Endothelial cell of umbilical vein (primary cell): ENCODE measurements around the gene SLC12A8. TPM values are rescaled to one million over a fixed set of nuclear protein-coding genes. Genes with fewer than 3 reads are reported as not detected.

Source experiments
- BruUV-seq: library from RNA; stranded (reverse); fragments of 400-500 nt; replicated peaks from 2 replicates; lab custom pipeline; 2021; lab: Mats Ljungman, UMichigan
- CTCF ChIA-PET: fragments of 300-600, 350-600 bp; sonication (Branson Sonifier 250); formaldehyde crosslinking; loops from one replicate; lab custom pipeline; 2021; ENCODE audit warnings: antibody characterized with exemption, inconsistent platforms; lab: Charles Lee
- POLR2A ChIA-PET: fragments of 300-600, 350-600 bp; sonication (Branson Sonifier 250); formaldehyde crosslinking; loops from one replicate; lab custom pipeline; 2021; ENCODE audit warnings: antibody characterized with exemption, inconsistent platforms; lab: Charles Lee
- DNase-seq: peaks from one replicate; pipeline ENCODE4 v3.0.0-alpha.2; 2011; ENCODE audit warnings: low read depth, low spot score
- FAIRE-seq: peaks from 2 replicates; lab custom pipeline; 2011; peaks lifted over from hg19 to GRCh38; lab: Jason Lieb, UNC
- H2AFZ ChIP-seq: 2 replicates; pipeline ENCODE4 v1.6.0; 2012; ENCODE audit warnings: low read depth, low read length, control low read depth, inconsistent platforms
- H3K27ac ChIP-seq: 2 replicates; pipeline ENCODE4 v1.5.1; 2011; ENCODE audit warnings: low read depth, mild to moderate bottlenecking, control low read depth, low read length, moderate library complexity; ENCODE audit not compliant: insufficient read depth
- H3K27me3 ChIP-seq, 2 experiments: 2 replicates each; pipeline versions ENCODE4 v1.6.0 to v1.6.1; 2011; ENCODE audit warnings: low read length in 2 of 2, mixed read lengths in 1 of 2; ENCODE audit not compliant: control insufficient read depth in 2 of 2, insufficient read depth in 2 of 2
- H3K36me3 ChIP-seq, 2 experiments: 2 replicates in 1 of 2; 3 replicates in 1 of 2; pipeline ENCODE4 v1.5.1; 2011; ENCODE audit warnings: low read length in 2 of 2, mild to moderate bottlenecking in 1 of 2, moderate library complexity in 1 of 2; ENCODE audit not compliant: control insufficient read depth in 2 of 2, insufficient read depth in 2 of 2; ENCODE audit errors: extremely low read depth in 1 of 2
- H3K4me1 ChIP-seq: 3 replicates; pipeline ENCODE4 v1.5.1; 2011; ENCODE audit warnings: mild to moderate bottlenecking, low read length; ENCODE audit not compliant: control insufficient read depth, insufficient read depth; ENCODE audit errors: extremely low read depth
- H3K4me2 ChIP-seq: 2 replicates; pipeline ENCODE4 v1.6.1; 2011; ENCODE audit warnings: low read length, control low read depth, mixed read lengths; ENCODE audit not compliant: insufficient read depth
- H3K4me3 ChIP-seq, 3 experiments: fragments of 200-600 bp in 1 of 3; sonication (generic), shearing (Covaris generic) in 1 of 3; replicated peaks in 1 of 3; 2 replicates each; pipeline ENCODE4 v1.5.1; 2011 to 2016; ENCODE audit warnings: control low read depth in 3 of 3, low read length in 3 of 3, mild to moderate bottlenecking in 2 of 3, inconsistent platforms in 1 of 3, low read depth in 1 of 3, moderate library complexity in 1 of 3; ENCODE audit not compliant: insufficient read depth in 1 of 3
- H3K79me2 ChIP-seq: 2 replicates; pipeline ENCODE4 v1.6.0; 2012; ENCODE audit warnings: low read length, inconsistent platforms; ENCODE audit not compliant: control insufficient read depth, insufficient read depth
- H3K9ac ChIP-seq: replicated peaks from 2 replicates; pipeline ENCODE3; 2011; ENCODE audit warnings: low read length, control low read depth; ENCODE audit not compliant: insufficient read depth; ENCODE audit errors: extremely low read depth
- H3K9me1 ChIP-seq: replicated peaks from 3 replicates; pipeline ENCODE4 v1.6.0; 2011; ENCODE audit warnings: mild to moderate bottlenecking, low read length; ENCODE audit not compliant: control insufficient read depth, insufficient read depth; ENCODE audit errors: extremely low read depth
- H3K9me3 ChIP-seq: replicated peaks from 2 replicates; pipeline ENCODE4 v1.5.1; 2012; ENCODE audit warnings: low read length, inconsistent platforms; ENCODE audit not compliant: control insufficient read depth, insufficient read depth
- H4K20me1 ChIP-seq: replicated peaks from 2 replicates; pipeline ENCODE3; 2011; ENCODE audit warnings: mild to moderate bottlenecking, low read length; ENCODE audit not compliant: control insufficient read depth, insufficient read depth; ENCODE audit errors: extremely low read depth
- CTCF ChIP-seq, 2 donors: IDR thresholded peaks; 1 replicate in 1 of 2; 2 replicates in 1 of 2; pipeline ENCODE4 v1.5.1; 2011; ENCODE audit warnings: low read length in 2 of 2, mild to moderate bottlenecking in 2 of 2, moderate library complexity in 2 of 2, control low read depth in 1 of 2, inconsistent platforms in 1 of 2, low read depth in 1 of 2; ENCODE audit not compliant: insufficient read depth in 1 of 2; ENCODE audit errors: extremely low read depth in 1 of 2
- EZH2 ChIP-seq: IDR thresholded peaks from 2 replicates; pipeline ENCODE4 v1.6.1; 2012; ENCODE audit warnings: borderline replicate concordance, low read depth, mild to moderate bottlenecking, moderate library complexity, low read length, inconsistent platforms; ENCODE audit not compliant: severe bottlenecking
- FOS ChIP-seq: IDR thresholded peaks from 2 replicates; pipeline ENCODE4 v1.6.1; 2011; ENCODE audit warnings: mild to moderate bottlenecking, low read length, moderate library complexity, borderline replicate concordance; ENCODE audit not compliant: insufficient read depth
- GATA2 ChIP-seq: IDR thresholded peaks from 2 replicates; pipeline ENCODE4 v1.7.0; 2011; ENCODE audit warnings: low read depth, mild to moderate bottlenecking, moderate library complexity, mixed read lengths, low read length; ENCODE audit not compliant: insufficient read length, insufficient read depth
- JUN ChIP-seq: IDR thresholded peaks from 2 replicates; pipeline ENCODE4 v1.6.1; 2011; ENCODE audit warnings: borderline replicate concordance, low read depth; ENCODE audit not compliant: insufficient read length, insufficient read depth
- MAX ChIP-seq: IDR thresholded peaks from 2 replicates; pipeline ENCODE4 v1.6.1; 2011; ENCODE audit not compliant: insufficient read depth, insufficient read length
- MYC ChIP-seq: IDR thresholded peaks from one replicate; pipeline ENCODE4 v1.6.1; 2011; ENCODE audit warnings: mild to moderate bottlenecking, low read depth, low read length
- POLR2A ChIP-seq: IDR thresholded peaks from 2 replicates; pipeline ENCODE4 v1.6.1; 2012; ENCODE audit warnings: low read depth, mild to moderate bottlenecking, control low read depth, low read length
- POLR2AphosphoS5 ChIP-seq: IDR thresholded peaks from 2 replicates; pipeline ENCODE4 v1.6.1; 2012; ENCODE audit warnings: low read depth, mild to moderate bottlenecking, control low read depth, low read length, moderate library complexity; ENCODE audit not compliant: insufficient read depth
- dilution Hi-C: fragments of 300-500 bp; cut with MboI; formaldehyde crosslinking; loops from one replicate; pipeline ENCODE4 v1.15.0; 2019; ENCODE audit warnings: low sequenced_read_pairs; ENCODE audit not compliant: extremely low pct_ligation_motif_present
- intact Hi-C: fragments of 100-400 bp; cut with micrococcal nuclease; formaldehyde crosslinking; loops from one replicate; pipeline ENCODE4 v1.10.0; 2022
- polyA plus RNA-seq, 4 experiments: library from polyadenylated mRNA; depleted of rRNA in 3 of 4; stranded (reverse) in 3 of 4; unstranded in 1 of 4; fragments of >200 nt; gene quantifications; 2 replicates each; pipeline versions ENCODE4 v1.2.1 to v1.2.3, GENCODE V29; 2011 to 2012; ENCODE audit warnings: missing spikeins in 1 of 4
- total RNA-seq: library from RNA; stranded (reverse); gene quantifications from 2 replicates; pipeline ENCODE4 v1.2.3, GENCODE V29; 2021

Gene SLC12A8
- total and polyA plus RNA-seq, 2 donors (not counting 3 experiments of a cell fraction or from before 2014, with no cell fraction given) = 0.86 to 0.90 TPM

- no peak for TF ChIP-seq MAX
- no peak for TF ChIP-seq POLR2A
- no peak for TF ChIP-seq FOS
- no peak for TF ChIP-seq MYC
- TF ChIP-seq CTCF (IDR thresholded peaks at IDR 0.05; ENCODE audit: extremely low read depth in 1 of 2, insufficient read depth in 1 of 2, low read depth in 1 of 2, low read length in 2 of 2) = no peak
- TF ChIP-seq POLR2AphosphoS5 = no peak
- no peak for TF ChIP-seq EZH2
- TF ChIP-seq JUN = no peak
- TF ChIP-seq GATA2 = no peak
- no peaks in the 10 kb centered on the region for H3K36me3 ChIP-seq
- intact Hi-C loops (no loop called here), dilution Hi-C loops (no loop called here)
- H3K27me3 ChIP-seq = no peaks in the 10 kb centered on the region
- H3K4me2 ChIP-seq = no peak overlapping the region
- no peak overlapping the region for H2AFZ ChIP-seq
- CTCF ChIA-PET = interaction anchor here (0.8 to 2.5 kb wide), 3 partner anchors 9 to 246 kb away, joined by 4 to 9 read pairs (median 5); no protein-coding TSS in a partner anchor
- H3K9me1 ChIP-seq = no peaks in the 10 kb centered on the region
- FAIRE-seq (no peak), DNase-seq (no peak)
- H3K27ac ChIP-seq = no peak overlapping the region
- POLR2A ChIA-PET = no interaction called here
- no peaks in the 10 kb centered on the region for H4K20me1 ChIP-seq
- H3K4me3 ChIP-seq = no peak overlapping the region
- H3K4me1 ChIP-seq = no peaks in the 10 kb centered on the region
- H3K9ac ChIP-seq = no peak overlapping the region
- H3K79me2 ChIP-seq = no peaks in the 10 kb centered on the region
- BruUV-seq = no TSS peak
- no peaks in the 10 kb centered on the region for H3K9me3 ChIP-seq
These were observed 33.2 kb downstream of the SLC12A8 start for GRCh38 chr3:125179143-125179883.
